SJCRH30 (cell line): ENCODE data around the gene CD200. TPM values are rescaled to one million over a fixed set of nuclear protein-coding genes. Genes with fewer than 3 reads are reported as not detected.

Experiments used
- DNase-seq, 2 experiments: peaks; one replicate each; pipeline ENCODE4 v3.0.0-alpha.2; 2015 to 2020
- H3K27ac ChIP-seq: fragments of 250-450 bp; sonication (Bioruptor Pico); 2 replicates; pipeline ENCODE4 v1.5.1; 2020; ENCODE audit warnings: mild to moderate bottlenecking, moderate library complexity
- H3K27me3 ChIP-seq: fragments of 250-450 bp; sonication (Bioruptor Pico); 2 replicates; pipeline ENCODE4 v1.5.1; 2020; ENCODE audit warnings: mild to moderate bottlenecking, moderate library complexity
- H3K36me3 ChIP-seq: fragments of 250-450 bp; sonication (Bioruptor Pico); 2 replicates; pipeline ENCODE4 v1.5.1; 2020; ENCODE audit warnings: mild to moderate bottlenecking, moderate library complexity
- H3K4me1 ChIP-seq: fragments of 250-450 bp; sonication (Bioruptor Pico); 2 replicates; pipeline ENCODE4 v1.5.1; 2020; ENCODE audit warnings: mild to moderate bottlenecking, moderate library complexity
- H3K4me3 ChIP-seq: fragments of 250-450 bp; sonication (Bioruptor Pico); 2 replicates; pipeline ENCODE4 v1.5.1; 2020; ENCODE audit warnings: mild to moderate bottlenecking, moderate library complexity
- H3K9me3 ChIP-seq: fragments of 250-450 bp; sonication (Bioruptor Pico); replicated peaks from 2 replicates; pipeline ENCODE4 v1.5.1; 2020; ENCODE audit warnings: mild to moderate bottlenecking, moderate library complexity
- total RNA-seq: library from RNA; depleted of rRNA; stranded (reverse); fragments of >200 nt; shearing (Covaris generic); gene quantifications from 2 replicates; pipeline ENCODE4 v1.2.3, GENCODE V29; 2014

CD200 gene
- total RNA-seq, 1 experiment from 2014 or later: not detected

DNA sequence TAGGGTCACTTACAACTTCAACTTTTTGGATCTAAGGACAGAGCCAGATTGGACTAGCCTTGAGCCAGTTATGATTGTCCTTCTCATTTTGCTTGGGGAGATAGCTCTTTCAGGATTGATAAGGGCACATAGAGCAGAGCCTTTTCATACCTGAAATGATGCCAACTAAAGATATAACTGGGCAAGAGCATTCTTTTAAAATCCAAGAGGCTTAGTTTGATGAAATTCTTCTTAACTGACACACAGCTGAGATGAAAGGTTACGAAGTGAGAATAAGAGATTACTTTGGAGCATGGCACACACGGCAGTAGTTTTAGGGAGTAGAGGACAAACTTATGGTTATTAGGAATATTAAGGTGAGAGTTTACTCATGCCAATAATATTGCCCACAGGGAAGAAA lies 12.7 kb downstream of the CD200 start:
- DNase-seq: no peak
- Histone ChIP-seq H3K36me3 (no peaks in the 10 kb centered on the region), H3K27me3 (no peaks in the 10 kb centered on the region), H3K9me3 (no peaks in the 10 kb centered on the region; the same call in 1 of the 2 replicates), H3K27ac (no peak overlapping the region), H3K4me3 (no peak overlapping the region), H3K4me1 (peaks cover under 1% of the 10 kb centered on the region; the same call in 1 of the 2 replicates)

DNA sequence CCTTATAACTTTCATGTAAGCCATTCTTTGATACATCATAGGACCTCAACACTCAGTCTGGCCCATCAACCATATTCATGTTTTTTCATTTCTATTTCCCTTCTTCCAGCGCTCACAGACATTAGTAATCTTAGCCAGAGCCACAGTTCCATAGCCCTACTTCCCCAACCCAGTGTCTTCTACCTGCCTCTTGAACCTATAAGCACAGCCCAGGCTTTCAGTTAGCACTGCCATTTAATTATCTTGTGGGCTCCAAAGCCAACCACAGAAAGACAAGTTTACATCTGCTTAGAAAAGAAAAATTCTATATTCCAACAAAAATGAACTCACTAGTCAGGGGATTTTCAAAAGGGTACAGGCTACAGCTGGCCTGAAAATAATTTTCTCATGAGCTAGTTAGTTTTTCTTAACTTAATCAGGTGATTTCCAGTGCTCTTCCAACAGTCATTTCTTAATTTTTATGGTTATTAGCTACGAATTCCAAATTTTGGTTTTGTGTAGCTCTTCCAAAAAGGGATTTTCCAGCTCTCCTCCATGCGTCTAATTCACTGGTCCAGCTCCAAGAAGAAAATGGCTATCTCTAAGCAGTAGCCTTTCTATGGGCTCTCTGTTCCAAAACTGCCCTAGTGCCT lies 13.7 kb downstream of the CD200 start:
- H3K27me3 ChIP-seq: no peaks in the 10 kb centered on the region
- peaks cover 6% of the 10 kb centered on the region; the same call in 1 of the 2 replicates for H3K4me1 ChIP-seq
- H3K27ac ChIP-seq: no peak overlapping the region
- H3K9me3 ChIP-seq: no peaks in the 10 kb centered on the region; the same call in 1 of the 2 replicates
- H3K36me3 ChIP-seq: no peaks in the 10 kb centered on the region
- no peak overlapping the region for H3K4me3 ChIP-seq
- no peak for DNase-seq

DNA sequence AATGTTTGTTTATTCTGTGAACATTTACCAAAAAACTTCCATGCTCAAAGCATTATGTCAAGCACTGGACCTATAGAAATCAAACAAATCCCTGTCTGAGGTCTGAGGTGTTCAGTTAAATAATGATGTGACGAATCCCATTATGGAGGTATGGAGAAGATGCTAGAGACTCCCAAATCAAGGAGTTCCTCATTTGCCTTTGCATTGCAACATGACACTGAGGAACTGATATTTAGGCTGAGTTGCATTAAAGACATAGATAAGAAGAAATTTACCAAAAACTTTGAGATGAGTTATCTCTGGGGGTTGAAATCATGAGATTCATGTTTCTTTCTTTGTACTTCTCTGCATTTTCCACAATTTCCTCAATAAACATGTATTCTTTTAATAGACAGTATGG lies 16.0 kb downstream of the CD200 start:
- H3K9me3 ChIP-seq: no peaks in the 10 kb centered on the region
- H3K4me3 ChIP-seq: no peak overlapping the region
- H3K36me3 ChIP-seq: no peaks in the 10 kb centered on the region
- no peak overlapping the region for H3K27ac ChIP-seq
- no peaks in the 10 kb centered on the region for H3K27me3 ChIP-seq
- no peak for DNase-seq
- peaks cover 6% of the 10 kb centered on the region; the same call in 1 of the 2 replicates for H3K4me1 ChIP-seq

DNA sequence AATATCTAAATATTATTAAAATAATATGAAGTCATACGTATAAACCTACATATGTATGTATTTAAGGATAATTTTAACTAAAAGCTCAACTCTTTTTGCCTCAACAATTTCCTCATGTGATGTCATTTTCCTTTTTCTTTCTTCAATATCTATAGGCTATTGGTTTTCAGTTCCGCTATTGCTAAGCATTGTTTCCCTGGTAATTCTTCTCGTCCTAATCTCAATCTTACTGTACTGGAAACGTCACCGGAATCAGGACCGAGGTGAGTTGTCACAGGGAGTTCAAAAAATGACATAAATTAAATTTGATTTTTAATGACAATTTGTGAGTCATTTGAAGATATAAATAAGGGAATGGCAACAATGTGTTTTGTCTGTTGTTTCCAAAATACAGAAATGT lies 16.6 kb downstream of the CD200 start:
- Histone ChIP-seq H3K36me3 (no peaks in the 10 kb centered on the region), H3K27ac (no peak overlapping the region), H3K4me3 (no peak overlapping the region), H3K27me3 (no peaks in the 10 kb centered on the region), H3K4me1 (peaks cover 6% of the 10 kb centered on the region; the same call in 1 of the 2 replicates), H3K9me3 (no peaks in the 10 kb centered on the region)
- no peak for DNase-seq

DNA sequence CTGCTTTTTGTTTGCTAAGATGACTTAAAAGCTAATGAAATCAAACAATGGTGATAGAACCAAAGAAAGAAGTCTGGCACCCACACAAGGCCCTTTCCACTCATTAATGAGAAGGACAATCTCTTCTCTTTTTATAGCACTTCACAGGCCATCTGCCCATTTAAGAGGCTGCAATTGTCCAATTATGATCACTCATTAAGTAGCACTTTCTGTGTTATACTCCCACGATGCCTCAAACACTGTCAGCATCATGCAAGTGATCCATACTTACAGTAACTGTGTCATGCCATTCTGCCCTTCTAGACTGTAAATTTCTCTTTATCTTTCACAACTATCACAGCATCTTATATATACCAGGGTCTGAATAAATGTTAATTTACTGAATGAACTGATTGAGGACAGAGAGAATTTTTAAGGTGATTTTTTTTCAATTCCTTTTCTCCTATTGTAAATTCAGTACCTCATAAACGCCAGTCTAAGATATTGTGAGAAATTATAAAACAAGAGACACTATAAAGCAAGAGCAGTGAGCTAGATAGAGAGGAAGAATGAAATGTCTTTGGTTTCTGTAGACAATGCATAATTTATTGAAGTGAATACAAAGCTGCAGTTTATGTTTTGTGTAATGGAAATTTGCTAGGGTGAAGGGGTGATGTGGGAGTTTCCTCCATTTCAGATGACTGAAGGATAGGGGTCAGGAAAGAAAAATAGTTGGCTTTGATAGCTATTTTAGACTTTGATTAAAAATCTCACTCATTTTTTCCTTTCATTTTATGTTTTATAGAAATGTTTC lies 17.3 kb downstream of the CD200 start:
- Histone ChIP-seq H3K4me3 (no peak overlapping the region), H3K27ac (no peak overlapping the region), H3K9me3 (no peaks in the 10 kb centered on the region), H3K36me3 (no peaks in the 10 kb centered on the region), H3K27me3 (no peaks in the 10 kb centered on the region), H3K4me1 (peaks cover 6% of the 10 kb centered on the region; the same call in 1 of the 2 replicates)
- DNase-seq: no peak

DNA sequence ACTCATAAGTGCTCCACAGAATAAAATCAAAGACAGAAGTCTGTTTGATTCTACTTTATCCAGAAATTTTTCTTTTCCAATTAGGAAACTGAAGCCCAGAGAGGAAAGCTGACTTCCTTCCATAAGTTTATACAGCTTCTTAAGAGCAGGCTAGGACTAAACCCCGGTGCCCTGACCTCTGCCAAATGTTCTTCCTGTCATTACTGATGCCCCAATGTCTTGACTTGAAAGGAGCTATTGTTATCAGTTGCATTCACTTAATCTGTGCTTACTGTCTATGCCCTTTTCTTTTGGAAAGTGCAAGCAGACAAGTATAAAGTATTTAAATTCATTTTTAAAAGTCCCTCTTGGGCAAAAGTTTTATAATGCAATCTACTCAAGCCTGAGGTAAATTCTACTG lies 18.1 kb downstream of the CD200 start:
- Histone ChIP-seq H3K4me3 (no peak overlapping the region), H3K4me1 (peaks cover 6% of the 10 kb centered on the region; the same call in 1 of the 2 replicates), H3K27ac (no peak overlapping the region), H3K36me3 (no peaks in the 10 kb centered on the region), H3K9me3 (no peaks in the 10 kb centered on the region), H3K27me3 (no peaks in the 10 kb centered on the region)
- peak in 1 of 2 experiments; percentile 26 for DNase-seq

DNA sequence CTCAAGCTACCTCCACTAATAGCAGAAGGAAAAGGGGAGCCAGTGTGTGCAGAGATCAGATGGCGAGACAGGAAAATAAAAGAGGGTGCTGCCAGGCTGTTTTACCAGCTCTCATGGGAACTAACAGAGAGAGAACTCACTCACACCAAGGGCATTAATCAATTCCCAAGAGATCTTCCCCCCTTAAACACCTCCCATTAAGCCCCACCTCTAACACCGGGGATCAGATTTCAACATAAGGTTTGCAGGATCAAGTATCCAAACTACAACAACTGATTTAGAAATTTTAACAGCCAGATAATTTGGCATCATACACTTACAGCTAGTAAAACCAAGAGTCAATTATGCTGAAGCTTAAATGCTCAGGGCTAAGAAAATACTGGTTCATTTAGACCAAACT lies 18.9 kb downstream of the CD200 start:
- H3K4me3 ChIP-seq: no peak overlapping the region
- peaks cover 6% of the 10 kb centered on the region; the same call in 1 of the 2 replicates for H3K4me1 ChIP-seq
- H3K9me3 ChIP-seq: no peaks in the 10 kb centered on the region
- H3K27me3 ChIP-seq: no peaks in the 10 kb centered on the region
- peak in 1 of 2 experiments; percentile 24 for DNase-seq
- H3K36me3 ChIP-seq: no peaks in the 10 kb centered on the region
- no peak overlapping the region for H3K27ac ChIP-seq

DNA sequence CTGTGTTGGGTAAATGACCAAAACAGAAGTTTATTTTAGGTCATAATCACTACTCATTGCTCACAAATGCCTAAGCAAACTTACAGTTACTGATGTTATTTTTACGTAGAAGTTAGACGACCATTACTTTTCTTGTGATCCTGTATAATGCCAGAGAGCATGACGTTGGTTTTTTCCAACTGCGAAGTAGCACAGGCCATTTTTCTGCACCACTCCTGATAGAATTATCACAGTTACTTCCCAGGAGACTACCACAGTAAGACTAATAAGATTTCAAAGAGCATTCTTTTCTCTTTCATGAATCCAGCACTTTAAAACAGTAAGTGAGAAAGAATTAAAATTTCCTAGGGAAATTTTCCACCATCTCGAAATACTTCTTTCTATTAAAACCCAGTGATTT lies 19.8 kb downstream of the CD200 start:
- H3K4me3 ChIP-seq: no peak overlapping the region
- H3K4me1 ChIP-seq: peaks cover 6% of the 10 kb centered on the region; the same call in 1 of the 2 replicates
- H3K9me3 ChIP-seq: no peaks in the 10 kb centered on the region
- DNase-seq: no peak
- no peak overlapping the region for H3K27ac ChIP-seq
- H3K27me3 ChIP-seq: no peaks in the 10 kb centered on the region
- no peaks in the 10 kb centered on the region for H3K36me3 ChIP-seq

DNA sequence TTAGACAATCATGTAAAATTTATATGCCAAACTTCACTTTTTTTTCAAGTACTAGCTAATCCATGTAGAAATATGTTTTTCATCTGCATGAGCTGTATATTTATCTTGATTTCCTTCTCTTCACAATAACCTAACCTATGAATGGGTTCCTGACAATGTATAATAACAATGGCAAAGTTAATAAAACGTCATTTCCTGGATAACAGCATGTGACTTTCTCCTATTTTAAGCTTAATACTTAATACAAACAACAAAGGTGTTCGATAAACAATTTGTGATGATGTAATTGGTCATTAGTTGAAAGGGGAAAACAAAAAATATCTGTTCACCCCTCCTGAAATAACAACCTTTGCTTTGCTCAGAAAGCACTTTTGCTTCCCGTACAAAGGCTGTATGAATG lies 20.4 kb downstream of the CD200 start:
- H3K4me3 ChIP-seq: no peak overlapping the region
- H3K27me3 ChIP-seq: no peaks in the 10 kb centered on the region
- peaks cover 6% of the 10 kb centered on the region; the same call in 1 of the 2 replicates for H3K4me1 ChIP-seq
- no peak overlapping the region for H3K27ac ChIP-seq
- no peaks in the 10 kb centered on the region for H3K9me3 ChIP-seq
- H3K36me3 ChIP-seq: no peaks in the 10 kb centered on the region
- DNase-seq: no peak

DNA sequence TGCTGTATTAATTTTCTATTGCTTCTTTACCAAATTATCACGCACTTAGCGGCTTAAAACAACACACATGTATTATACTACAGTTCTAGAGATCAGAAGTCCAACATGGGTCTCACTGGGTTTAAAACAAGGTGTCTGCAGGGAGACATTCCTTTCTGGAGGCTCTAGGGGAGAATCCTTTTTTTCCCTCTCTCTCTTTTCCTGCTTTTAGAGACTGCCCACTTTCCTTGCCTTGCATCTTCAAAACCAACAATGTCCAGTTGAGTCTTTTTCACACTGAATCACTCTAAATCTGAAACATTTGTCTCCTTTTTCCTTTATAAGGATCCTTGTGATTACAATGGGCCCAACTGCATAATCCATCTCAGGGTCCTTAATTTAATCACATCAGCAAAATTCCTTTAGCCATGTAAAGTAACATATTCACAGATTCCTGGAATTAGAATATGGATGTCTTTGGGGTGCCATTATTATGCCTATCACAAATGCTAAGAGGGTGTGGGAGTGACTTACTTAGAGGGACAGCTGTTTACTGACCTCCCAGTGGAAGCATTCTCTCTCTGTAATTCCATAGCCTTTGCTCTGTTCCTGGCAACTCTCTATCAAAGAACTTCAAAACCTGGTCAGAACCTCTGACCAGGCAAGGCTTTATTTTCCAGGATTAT lies 21.8 kb downstream of the CD200 start:
- no peaks in the 10 kb centered on the region for H3K27me3 ChIP-seq
- H3K4me1 ChIP-seq: peaks cover 6% of the 10 kb centered on the region; the same call in 1 of the 2 replicates
- no peak overlapping the region for H3K4me3 ChIP-seq
- DNase-seq: no peak
- no peak overlapping the region for H3K27ac ChIP-seq
- H3K36me3 ChIP-seq: no peaks in the 10 kb centered on the region
- H3K9me3 ChIP-seq: no peaks in the 10 kb centered on the region

DNA sequence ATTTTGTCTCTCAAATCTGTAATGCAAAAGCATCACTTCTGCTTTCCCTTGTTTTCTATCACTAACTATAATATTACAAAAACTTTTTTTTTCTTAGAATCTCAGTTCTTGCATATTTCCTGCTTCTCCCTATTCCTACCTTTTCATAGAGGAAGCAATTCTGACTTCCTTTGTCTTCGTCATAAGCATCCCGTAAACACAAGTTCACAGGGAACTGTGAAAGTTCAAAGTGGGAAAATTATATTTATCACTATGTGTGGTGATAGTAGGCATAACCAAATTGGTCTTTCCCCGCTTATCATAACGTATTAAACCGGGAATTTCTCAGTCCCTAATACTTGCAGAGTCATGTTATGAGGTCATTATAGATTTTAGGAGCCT lies 22.3 kb downstream of the CD200 start:
- Histone ChIP-seq H3K9me3 (no peaks in the 10 kb centered on the region), H3K4me3 (no peak overlapping the region), H3K4me1 (peaks cover 6% of the 10 kb centered on the region; the same call in 1 of the 2 replicates), H3K27me3 (no peaks in the 10 kb centered on the region), H3K36me3 (no peaks in the 10 kb centered on the region), H3K27ac (no peak overlapping the region)
- no peak for DNase-seq

DNA sequence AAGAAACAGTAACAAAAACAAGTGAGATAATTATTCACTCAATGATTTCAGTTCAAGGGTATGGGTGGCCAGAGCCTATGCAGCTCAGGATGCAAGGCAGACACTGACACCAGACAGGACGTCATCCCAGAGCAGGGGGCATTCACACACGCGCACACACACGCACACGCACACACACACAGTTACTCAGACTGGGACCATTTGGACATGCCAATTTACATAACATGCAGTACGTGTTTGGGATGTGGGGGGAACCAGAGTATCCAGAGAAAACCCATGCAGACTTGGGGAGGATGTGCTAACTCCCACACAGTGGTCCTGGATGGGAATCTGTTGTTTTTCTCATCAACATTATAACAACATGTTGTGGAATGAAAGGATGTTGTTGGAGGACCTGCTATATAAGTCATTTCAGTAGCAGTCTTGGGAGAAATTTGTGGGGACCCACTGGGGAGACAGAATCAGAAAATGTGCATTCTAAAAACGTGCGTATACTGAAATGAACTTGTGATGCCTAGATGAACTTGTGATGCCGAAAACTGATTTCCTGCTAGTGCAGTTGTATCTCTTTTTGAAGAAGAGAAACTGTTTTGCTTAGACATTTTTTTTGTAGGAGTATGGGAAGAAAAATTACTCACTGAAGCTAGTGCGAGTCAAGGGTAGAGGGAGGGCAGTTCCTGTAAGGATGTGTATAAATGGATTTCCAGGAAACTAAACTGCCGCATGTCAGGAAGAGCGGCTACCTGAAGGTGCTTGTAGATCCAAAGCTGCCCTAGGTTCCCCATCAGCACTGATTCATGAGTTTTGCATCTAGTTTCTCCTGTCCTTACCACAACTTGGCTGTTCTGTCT lies 25.2 kb downstream of the CD200 start:
- Histone ChIP-seq H3K27ac (no peak overlapping the region), H3K4me1 (no peaks in the 10 kb centered on the region), H3K27me3 (no peaks in the 10 kb centered on the region), H3K4me3 (no peak overlapping the region), H3K36me3 (no peaks in the 10 kb centered on the region), H3K9me3 (no peaks in the 10 kb centered on the region)
- DNase-seq: no peak

DNA sequence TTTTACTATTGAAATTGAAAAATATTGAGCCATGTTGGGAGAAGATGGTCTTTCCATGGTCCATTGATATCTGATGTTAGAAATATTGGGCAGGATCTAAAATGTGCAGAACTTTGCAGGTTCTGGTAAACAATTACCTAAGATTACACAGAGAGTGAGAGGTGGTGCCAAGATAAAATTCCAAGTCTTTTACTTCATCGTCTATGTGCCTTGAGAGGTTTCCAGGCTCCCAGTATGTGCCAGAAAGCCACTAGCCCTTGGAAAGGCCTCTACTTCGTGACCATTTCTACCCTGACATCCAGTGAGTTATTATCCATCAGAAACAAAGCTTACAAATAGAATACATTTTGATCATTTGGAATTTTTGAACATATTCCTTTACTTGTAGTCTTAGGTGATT lies 27.6 kb downstream of the CD200 start:
- Histone ChIP-seq H3K4me1 (no peaks in the 10 kb centered on the region), H3K36me3 (no peaks in the 10 kb centered on the region), H3K4me3 (no peak overlapping the region), H3K9me3 (no peaks in the 10 kb centered on the region), H3K27ac (no peak overlapping the region), H3K27me3 (no peaks in the 10 kb centered on the region)
- DNase-seq: no peak

DNA sequence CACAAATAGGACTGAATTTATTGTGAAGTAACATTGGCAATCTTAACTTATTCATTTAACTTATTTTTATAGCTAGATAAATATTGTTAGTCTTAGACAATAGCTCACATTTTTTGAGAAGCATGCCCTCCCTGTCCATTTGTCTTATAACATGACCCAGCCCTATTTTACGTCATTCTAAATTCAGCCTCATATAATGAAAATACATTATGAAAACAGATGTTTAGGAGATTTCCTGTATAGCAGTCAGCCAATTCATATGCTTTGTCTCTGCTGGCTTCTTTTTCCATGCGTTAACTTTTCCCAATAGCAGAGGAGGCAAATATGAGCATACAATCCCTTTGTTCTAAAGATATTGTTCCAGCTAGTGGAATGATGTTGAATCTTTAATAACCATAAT lies 29.3 kb downstream of the CD200 start:
- no peaks in the 10 kb centered on the region for H3K27me3 ChIP-seq
- no peaks in the 10 kb centered on the region for H3K36me3 ChIP-seq
- no peaks in the 10 kb centered on the region for H3K4me1 ChIP-seq
- no peak overlapping the region for H3K27ac ChIP-seq
- H3K9me3 ChIP-seq: no peaks in the 10 kb centered on the region
- no peak for DNase-seq
- no peak overlapping the region for H3K4me3 ChIP-seq
